ENCODE results near the gene RPSA.
"Not testable (repeated sequence)": the region's sequence is repeated elsewhere in the genome, so short reads cannot be mapped to it uniquely, and the experiment has no call there.

The RPSA gene

GRCh38 chr3:39406368-39407258 lies at the start of gene RPSA:
TSS of gene RPSA (plus strand) at chr3:39406720. CDS start at chr3:39407654, 934 bp downstream.
- peak; percentile 86 for DNase-seq

- no peak for DNase-seq
These were observed 48.2 kb upstream of the RPSA start for GRCh38 chr3:39358333-39358732.

DNA sequence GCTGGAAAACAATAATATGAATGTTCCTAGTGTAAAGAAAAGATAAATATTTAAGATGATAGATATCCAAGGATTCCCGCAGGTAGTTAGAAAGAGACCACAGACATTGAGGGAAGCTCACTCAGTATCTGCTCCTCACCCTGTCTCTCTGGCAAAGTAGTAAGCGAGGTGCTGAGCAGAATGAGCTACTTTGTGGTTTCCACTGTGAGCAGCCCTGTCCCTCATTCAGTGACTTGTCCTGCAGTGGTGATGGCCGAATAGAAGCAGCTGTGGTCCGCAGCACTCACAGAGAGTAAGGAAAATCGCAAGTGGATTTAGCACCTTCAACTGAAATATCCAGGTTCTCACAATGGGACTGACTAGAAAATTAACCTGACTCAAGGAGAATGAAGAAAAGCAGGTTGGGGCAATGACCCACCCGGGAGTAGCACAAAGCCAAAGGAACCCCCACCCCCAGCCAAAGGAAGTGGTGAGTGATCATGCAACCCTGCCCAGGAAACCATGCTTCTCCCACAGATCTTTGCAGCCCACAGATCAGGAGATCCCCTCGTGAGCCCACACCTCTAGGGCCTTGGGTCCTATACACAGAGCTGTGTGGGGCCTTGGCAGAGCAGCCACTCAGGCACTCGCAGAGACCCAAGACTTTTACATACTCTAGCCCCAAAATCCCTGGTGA lies 45.1 kb upstream of the RPSA start:
- no peak for DNase-seq

DNA sequence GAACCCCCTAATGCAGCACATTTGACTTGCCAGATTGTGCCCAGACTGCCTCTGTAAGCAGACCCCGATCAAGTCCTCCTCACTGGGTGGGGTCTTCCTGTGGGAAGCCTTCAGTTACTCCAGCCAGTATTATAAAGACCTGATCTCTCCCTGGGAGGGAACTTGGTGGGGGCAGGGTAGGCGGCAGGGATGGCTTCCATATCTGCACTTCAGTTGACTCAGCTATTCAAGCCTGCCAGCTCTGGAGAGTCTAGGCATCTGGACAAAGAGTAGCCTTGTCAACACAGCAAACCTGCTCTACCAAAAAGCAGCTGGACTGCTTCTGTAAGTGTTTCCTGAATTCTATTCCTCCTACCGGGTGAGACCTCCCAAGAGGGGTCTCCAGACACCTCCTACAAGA lies 44.3 kb upstream of the RPSA start:
- no peak for DNase-seq

GRCh38 chr3:39362812-39363211 lies 43.7 kb upstream of the RPSA start:
- no peak for DNase-seq

DNA sequence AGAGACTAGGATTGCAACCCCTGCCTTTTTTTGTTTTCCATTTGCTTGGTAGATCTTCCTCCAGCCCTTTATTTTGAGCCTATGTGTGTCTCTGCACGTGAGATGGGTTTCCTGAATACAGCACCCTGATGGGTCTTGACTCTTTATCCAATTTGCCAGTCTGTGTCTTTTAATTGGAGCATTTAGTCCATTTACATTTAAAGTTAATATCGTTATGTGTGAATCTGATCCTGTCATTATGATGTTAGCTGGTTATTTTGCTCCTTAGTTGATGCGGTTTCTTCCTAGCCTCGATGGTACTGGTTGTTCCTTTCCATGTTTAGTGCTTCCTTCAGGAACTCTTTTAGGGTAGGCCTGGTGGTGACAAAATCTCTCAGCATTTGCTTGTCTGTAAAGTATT lies 36.1 kb upstream of the RPSA start:
- DNase-seq, result not testable (repeated sequence)

GRCh38 chr3:39372833-39373232 lies 33.7 kb upstream of the RPSA start:
- no peak for DNase-seq

- no peak for DNase-seq
These were observed 29.4 kb upstream of the RPSA start for GRCh38 chr3:39376959-39377634.

- no peak for DNase-seq
These were observed 28.4 kb upstream of the RPSA start for GRCh38 chr3:39378088-39378487.

DNA sequence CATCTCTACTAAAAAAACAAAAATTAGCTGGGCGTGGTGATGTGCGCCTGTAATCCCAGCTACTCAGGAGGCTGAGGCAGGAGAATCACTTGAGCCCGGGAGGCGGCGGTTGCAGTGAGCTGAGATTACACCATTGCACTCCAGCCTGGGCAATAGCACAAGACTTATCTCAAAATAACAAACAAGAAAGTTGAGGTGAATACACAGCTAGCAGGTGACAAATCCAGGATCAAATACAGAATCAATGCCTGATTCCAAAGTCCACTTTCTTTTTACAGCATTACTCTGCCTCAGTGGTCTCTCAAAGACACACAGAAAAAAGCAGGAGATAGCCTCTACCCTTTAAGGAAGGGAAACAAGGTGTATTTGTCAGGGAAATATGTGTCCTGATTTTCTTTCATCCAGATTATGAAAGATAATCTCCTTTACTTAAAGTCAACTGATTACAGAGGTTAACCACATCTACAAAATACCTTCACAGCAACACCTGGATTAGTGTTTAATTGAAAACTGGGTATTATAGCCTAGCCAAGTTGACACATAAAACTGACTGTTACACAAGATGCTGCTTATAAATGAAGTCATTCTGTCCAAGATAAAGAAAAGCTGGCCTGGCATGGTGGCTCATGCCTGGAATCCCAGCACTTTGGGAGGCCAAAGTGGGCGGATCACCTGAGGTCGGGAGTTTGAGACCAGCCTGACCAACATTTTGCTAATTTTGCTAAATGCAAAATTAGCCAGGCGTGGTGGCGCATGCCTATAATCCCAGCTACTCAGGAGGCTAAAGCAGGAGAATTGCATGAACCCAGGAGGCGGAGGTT lies 27.4 kb upstream of the RPSA start:
- no peak for DNase-seq

DNA sequence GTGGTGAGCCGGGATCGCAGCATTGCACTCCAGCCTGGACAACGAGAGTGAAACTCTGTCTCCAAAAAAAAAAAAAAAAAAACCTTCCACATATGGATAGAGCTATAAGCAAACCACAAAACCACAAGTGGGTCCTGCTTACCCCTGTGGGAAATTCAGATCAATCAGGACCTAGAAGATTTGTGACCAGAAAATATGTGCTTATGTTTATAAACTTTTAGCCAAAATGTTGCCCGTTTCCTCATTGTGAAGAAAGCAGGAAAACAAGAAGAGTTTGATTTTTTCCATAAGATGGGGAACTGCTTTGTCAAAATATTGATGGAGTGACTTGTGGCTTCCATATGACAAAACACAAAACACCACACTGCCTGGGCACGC lies 26.8 kb upstream of the RPSA start:
- no peak for DNase-seq

DNA sequence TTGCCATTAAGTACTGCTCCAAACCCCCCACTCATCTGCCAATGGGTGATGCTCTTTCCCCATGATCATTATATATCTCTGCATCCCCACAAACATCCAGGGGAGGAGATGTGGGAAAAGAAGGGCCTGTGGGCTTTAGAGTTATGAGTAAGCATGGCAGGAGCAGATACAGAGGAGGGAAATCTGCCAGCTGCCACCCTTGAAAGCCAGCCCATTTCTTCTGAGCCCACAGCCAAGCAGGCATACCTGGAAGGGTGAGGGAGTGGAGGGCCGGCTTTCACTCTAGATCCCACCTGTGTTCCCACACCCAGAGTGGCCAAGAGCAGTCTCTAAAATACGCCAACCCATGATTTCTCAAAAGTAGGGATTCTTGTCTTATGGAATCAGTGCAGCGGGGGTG lies 25.1 kb upstream of the RPSA start:
- no peak for DNase-seq

DNA sequence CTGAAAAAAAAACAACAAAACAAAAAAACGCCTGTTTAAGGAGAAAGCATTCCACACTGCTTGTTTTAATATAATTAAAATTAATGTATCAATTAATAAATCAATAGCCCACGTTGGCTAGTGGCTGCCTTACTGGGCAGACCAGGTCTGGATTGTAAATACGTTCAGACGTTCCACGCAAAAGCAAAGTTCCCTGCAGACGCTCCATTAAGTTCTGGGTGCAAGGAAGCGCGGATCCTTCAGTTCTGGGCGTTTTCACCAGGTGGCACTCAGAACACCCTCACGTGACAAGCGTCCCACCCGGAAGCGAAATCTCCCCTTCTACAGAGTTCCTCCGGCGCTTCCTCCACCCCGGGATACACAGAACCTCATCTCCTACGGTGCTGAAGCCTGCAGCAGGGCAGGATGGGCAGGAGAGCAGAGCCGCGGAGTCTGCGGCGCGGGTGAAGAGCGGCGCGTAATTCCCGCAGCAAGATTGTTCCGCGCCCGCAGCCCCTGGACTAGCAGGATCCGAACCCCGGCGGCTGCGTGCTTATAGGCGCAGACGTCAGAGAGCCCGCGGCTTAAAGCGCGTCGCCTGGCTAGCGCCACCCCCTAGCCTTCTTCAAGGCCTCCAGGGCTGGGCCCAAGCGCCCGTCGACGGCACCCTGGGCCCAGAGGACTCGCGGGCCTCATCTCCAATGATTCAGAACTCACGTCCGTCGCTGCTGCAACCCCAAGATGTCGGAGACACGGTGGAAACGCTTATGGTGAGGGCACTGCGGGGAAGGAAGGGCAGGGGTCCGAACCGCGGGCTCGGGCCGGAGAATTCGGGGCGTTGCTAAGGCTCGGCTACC lies 23.3 kb upstream of the RPSA start, which contains the start of gene SLC25A38:
SLC25A38 (plus strand) TSS at position 326 of the 836 bp plus-strand sequence; CDS start at position 681, 355 bp downstream.
- no peak for DNase-seq

DNA sequence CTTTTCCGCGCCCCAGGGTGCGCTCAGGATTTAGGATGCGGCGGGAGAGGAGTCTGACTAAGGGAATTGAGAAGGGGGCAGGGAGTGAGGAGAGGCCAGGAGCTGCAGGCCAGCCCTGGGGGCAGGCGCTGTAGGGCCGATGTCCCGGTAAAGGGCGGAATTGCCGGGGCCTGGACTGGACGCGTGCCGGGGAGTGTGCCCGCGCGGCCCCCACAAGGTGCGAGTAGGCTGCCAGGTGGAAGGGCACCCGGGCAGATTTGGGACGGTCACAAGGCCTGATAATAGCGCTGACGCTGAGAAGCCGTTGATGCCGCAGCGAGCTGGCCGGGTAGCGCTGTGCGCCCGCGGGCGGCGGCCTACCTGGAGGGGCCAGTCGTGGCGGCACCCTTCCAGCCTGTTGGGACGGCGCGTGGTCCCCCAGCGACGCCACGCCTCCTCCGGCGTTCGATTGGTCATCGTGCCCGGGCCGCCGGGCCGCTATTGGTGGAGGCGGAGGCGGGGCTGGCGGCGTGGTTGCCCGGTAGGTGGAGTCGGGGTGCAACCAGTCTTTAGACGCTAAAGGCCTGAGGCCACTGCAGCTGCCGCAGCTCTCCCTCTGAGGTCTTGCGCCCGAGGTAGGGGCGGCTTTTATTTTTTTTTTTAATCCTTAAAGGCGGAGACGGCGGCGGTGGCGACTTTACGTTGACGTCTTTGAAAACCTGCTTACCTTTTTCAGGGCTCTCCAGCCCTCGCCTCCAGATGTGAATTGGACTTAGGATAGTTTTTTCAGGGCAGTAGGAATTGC lies 22.4 kb upstream of the RPSA start:
- no peak for DNase-seq

GRCh38 chr3:39384665-39385000 lies 21.9 kb upstream of the RPSA start:
- no peak for DNase-seq

DNA sequence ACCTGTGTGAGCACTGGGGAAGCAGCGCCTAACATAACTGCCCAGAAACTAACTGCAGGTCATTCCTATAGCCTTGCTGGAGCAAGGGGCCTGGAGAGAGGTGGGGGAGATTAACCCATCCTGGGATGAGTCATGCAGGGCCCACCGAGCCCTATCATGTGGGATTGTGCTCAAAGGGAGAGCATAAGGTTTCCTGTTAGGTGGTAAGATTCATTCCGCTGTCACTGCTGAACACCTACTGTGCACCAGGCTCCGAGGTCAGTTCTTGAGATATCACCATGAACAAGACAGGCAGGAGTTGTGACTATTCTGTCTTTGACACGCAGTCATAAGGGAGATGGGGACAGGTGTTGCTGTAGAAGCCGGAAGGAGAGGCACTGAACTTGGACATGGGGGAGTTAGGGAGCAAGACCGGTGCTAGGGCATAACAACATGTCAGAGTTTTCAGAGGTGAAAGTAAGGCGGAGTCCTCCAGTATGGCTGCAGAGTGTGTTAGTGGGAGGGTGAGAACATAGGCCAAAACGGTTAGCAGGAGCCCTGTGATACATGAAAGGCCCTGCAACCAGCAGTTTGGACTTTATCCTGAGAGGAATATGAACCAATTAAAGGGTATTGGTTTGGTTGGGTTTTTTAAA lies 20.9 kb upstream of the RPSA start:
- DNase-seq, result no peak

DNA sequence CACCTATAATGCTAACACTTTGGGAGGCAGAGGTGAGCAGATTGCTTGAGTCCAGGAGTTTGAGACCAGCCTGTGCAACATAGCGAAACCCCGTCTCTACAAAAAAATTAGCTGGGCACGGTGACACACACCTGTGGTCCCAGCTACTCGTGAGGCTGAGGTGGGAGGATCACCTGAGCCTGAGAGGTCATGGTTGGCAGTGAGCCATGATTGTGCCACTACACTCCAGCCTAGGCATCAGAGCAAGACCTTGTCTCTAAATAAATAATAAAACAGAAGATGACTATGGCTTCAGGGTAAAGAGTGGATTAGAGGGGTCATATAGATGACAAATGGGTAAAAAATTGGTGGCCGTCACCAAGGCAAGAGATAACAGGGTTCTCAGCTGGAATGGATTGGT lies 20.2 kb upstream of the RPSA start:
- no peak for DNase-seq

DNA sequence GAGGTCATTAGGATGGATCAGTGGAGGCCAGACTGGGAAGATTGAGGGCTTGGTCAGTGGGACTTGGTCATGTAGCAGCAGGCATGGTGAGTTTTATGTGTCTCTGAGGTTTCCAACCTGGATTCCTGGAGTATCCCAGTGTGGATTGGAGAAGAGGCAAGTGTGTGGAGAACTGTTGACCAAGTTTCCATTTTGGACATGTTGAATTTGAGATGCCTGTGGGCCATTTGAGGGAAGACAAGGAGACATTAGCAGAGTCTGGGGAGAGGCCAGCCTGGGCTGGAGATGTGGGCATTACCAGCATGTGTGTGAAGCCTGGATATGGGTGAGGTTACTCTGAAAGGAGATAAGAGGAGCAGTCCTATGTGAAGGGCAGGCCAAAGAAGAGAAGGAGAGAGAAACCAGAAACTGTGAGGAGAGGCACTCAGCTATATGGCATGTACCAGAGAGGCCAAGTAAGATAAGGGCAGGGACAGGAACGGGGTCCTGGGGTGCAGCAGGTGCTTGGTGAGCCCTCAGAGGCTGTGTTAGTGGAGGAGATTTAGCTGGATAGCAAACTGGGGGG lies 19.0 kb upstream of the RPSA start:
- DNase-seq, result no peak

- no peak for DNase-seq
These were observed 18.4 kb upstream of the RPSA start for GRCh38 chr3:39388153-39388552.

DNA sequence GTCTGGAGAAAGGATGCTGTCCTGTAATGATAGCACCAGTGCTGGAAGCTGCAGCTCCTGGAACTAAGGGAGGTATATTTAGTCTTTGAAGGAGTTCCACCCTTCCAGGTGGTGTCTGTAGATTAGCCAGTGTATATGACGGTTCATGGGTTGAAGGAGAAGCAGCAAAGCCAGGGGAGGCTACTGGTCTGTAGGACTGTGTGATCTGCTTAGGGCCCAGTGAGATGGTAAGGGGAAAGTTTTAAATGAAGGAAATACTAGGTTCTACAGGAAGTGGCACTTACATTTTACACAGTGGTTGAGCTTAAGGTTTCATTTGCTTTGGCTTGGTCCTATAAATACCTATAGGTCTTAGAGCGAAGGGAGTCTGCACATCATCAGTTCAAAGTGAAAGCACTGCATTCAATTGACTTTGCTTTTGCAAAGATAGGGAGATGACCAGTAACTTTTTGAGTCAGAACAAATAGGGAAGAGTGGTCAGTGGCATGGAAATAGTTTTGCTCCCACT lies 17.7 kb upstream of the RPSA start:
- DNase-seq, result no peak

Measured in DMS 273 treated with DMSO at 0.1 percent for 48 hours (cell line).